ENCODE data around the gene THRB.

Gene THRB

GRCh38 chr3:24520976-24521419, 26.3 kb upstream of the THRB start:
- DNase-seq (ENCODE audit: low read depth): no peak
- TF ChIP-seq MYC (IDR thresholded peaks at IDR 0.05; ENCODE audit: low read depth, low read length) (no peak), POLR2A (IDR thresholded peaks at IDR 0.05; ENCODE audit: extremely low read depth, insufficient read length) (no peak), CTCF (IDR thresholded peaks at IDR 0.05; ENCODE audit: low read depth, low read length) (no peak)
- H3K4me3 ChIP-seq (ENCODE audit: low read depth, low read length): no peak overlapping the region

- TF ChIP-seq MYC (IDR thresholded peaks at IDR 0.05; ENCODE audit: low read depth, low read length) (no peak), POLR2A (IDR thresholded peaks at IDR 0.05; ENCODE audit: extremely low read depth, insufficient read length) (no peak), CTCF (IDR thresholded peaks at IDR 0.05; ENCODE audit: low read depth, low read length) (no peak), MAX (IDR thresholded peaks at IDR 0.05; ENCODE audit: low read depth, low read length) (no peak)
- no peak for DNase-seq (ENCODE audit: low read depth)
- H3K4me3 ChIP-seq (ENCODE audit: low read depth, low read length): no peak overlapping the region
These were observed 25.4 kb upstream of the THRB start for GRCh38 chr3:24520101-24520495.

GRCh38 chr3:24519368-24520100, 24.9 kb upstream of the THRB start:
- no peak for DNase-seq (ENCODE audit: low read depth)
- no peak for TF ChIP-seq MYC (IDR thresholded peaks at IDR 0.05; ENCODE audit: low read depth, low read length)
- no peak overlapping the region for H3K4me3 ChIP-seq (ENCODE audit: low read depth, low read length)

- no peak overlapping the region for H3K4me3 ChIP-seq (ENCODE audit: low read depth, low read length)
- no peak for DNase-seq (ENCODE audit: low read depth)
- TF ChIP-seq CTCF (IDR thresholded peaks at IDR 0.05; ENCODE audit: low read depth, low read length): no peak
- TF ChIP-seq MYC (IDR thresholded peaks at IDR 0.05; ENCODE audit: low read depth, low read length): no peak
- no peak for TF ChIP-seq POLR2A (IDR thresholded peaks at IDR 0.05; ENCODE audit: extremely low read depth, insufficient read length)
- no peak for TF ChIP-seq MAX (IDR thresholded peaks at IDR 0.05; ENCODE audit: low read depth, low read length)
These were observed 24.3 kb upstream of the THRB start for GRCh38 chr3:24518990-24519367.

GRCh38 chr3:24514119-24514518, 19.5 kb upstream of the THRB start:
- no peak overlapping the region for H3K4me3 ChIP-seq (ENCODE audit: low read depth, low read length)
- no peak for DNase-seq (ENCODE audit: low read depth)
- TF ChIP-seq POLR2A (IDR thresholded peaks at IDR 0.05; ENCODE audit: extremely low read depth, insufficient read length) (no peak), CTCF (IDR thresholded peaks at IDR 0.05; ENCODE audit: low read depth, low read length) (no peak), MYC (IDR thresholded peaks at IDR 0.05; ENCODE audit: low read depth, low read length) (no peak), MAX (IDR thresholded peaks at IDR 0.05; ENCODE audit: low read depth, low read length) (no peak)

- H3K4me3 ChIP-seq (ENCODE audit: low read depth, low read length): no peak overlapping the region
- TF ChIP-seq POLR2A (IDR thresholded peaks at IDR 0.05; ENCODE audit: extremely low read depth, insufficient read length) (no peak), CTCF (IDR thresholded peaks at IDR 0.05; ENCODE audit: low read depth, low read length) (no peak), MAX (IDR thresholded peaks at IDR 0.05; ENCODE audit: low read depth, low read length) (no peak), MYC (IDR thresholded peaks at IDR 0.05; ENCODE audit: low read depth, low read length) (no peak)
- no peak for DNase-seq (ENCODE audit: low read depth)
These were observed 18.8 kb upstream of the THRB start for GRCh38 chr3:24513463-24513862.
